NCI-H1105 (cell line): ENCODE data around the gene ZBED6.
"Not testable (repeated sequence)": the region's sequence is repeated elsewhere in the genome, so short reads cannot be mapped to it uniquely, and the experiment has no call there.

Experiments
- DNase-seq: peaks from one replicate; lab custom pipeline; 2025; lab: John Stamatoyannopoulos, UW

Gene ZBED6

DNA sequence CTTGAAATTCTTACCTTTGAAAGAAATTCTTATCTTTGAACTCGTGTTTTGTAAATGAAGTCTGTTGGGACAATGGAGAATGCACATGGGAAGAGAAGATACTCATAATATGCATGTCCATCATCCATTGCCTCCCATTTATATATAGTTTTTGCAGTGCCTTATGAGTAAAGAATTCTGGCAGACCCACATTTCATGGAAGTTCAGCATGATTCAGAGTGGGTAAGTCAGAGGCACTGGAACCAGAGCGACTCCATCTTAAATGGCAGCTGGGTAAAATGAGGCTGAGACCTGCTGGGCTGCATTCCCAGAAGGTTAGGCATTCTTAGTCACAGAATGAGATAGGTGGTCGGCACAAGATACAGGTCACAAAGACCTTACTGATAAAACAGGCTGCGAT lies 16.6 kb upstream of the ZBED6 start:
- no peak for DNase-seq

DNA sequence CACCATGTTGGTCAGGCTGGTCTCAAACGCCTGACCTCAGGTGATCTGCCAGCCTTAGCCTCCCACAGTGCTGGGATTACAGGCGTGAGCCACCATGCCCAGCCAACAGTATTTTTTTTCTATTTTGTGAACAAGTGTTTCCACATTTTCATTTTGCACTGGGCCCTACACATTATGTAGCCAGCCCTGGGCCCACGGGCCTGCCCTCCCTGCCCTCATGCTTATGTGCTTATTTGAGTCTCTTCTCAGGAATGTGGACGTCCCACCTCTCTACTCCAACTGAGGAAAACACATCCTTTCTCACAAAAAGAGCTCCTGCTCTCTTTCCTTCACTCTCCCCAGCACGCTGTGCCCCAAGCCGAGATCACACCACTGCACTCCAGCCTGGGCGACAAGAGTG lies 13.5 kb upstream of the ZBED6 start:
- DNase-seq, result no peak

DNA sequence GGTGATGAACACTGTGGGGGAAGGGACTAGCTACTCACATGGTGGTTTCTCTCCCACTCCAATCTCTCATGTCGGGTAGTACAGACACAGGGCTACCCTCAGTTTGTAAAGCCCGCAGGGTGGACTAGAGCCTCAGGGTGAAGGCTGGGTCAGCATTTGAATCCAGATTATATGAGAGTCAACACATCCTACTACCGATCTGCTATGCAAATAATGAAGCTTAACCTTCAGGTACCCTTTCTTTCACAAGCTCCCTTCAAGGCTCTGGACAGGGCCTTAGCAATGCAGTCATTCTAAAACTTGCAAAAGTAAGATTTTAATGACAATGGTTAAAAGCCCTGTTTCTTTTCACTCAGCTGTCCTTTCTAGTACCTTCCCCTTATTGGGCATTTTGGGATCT lies 5.5 kb upstream of the ZBED6 start:
- DNase-seq, result no peak

DNA sequence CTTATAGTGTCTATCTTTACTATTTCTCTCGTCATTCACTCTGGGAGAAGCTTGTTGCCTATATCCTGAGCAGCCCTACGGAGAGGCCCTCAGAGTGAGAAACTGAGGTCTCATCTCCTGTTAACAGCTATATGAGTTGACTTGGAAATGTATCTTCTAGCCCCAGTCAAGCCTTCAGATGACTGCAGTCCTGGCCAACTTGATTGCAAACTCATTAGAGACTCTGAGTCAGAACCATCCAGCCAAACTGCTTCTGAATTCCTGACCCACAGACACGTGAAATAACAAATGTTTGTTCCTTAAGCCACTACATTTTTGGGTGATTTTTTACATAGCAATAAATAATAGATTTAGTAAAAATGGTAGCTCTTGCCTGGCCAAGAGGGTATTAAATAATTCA lies 3.9 kb upstream of the ZBED6 start:
- DNase-seq, result no peak

DNA sequence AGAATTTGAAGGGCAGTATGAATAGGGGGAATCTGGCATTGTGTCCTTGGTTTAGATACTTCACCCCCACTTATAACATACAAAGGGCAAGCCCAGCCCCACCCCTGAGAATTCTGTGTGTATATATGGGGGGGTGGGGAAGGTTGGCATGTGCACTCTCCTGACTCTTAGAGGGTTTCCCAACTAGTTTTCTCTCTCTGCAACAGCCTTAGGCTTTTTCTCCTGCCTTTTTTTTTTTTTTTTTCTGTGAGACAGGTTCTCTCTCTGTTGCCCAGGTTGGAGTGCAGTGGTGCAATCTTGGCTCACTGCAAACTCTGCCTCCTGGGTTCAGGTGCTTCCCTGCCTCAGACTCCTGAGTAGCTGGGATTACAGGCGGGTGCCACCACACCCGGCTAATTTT lies 2.9 kb upstream of the ZBED6 start:
- DNase-seq, result no peak

DNA sequence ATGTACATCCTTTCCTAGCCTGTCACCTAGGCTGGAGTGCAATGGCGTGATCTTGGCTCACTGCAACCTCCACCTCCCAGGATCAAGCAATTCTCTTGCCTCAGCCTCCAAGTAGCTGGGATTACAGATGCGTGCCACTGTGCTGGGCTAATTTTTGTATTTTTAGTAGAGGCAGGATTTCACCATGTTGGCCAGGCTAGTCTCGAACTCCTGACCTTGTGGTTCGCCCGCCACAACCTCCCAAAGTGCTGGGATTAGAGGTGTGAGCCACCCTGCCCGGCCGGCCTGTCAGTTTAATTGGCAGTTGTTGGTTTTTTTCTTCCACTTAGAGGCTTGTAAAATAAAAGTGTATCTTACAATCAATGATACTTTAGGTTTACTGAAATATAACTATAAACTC lies 1.9 kb upstream of the ZBED6 start:
- DNase-seq, result not testable (repeated sequence)

DNA sequence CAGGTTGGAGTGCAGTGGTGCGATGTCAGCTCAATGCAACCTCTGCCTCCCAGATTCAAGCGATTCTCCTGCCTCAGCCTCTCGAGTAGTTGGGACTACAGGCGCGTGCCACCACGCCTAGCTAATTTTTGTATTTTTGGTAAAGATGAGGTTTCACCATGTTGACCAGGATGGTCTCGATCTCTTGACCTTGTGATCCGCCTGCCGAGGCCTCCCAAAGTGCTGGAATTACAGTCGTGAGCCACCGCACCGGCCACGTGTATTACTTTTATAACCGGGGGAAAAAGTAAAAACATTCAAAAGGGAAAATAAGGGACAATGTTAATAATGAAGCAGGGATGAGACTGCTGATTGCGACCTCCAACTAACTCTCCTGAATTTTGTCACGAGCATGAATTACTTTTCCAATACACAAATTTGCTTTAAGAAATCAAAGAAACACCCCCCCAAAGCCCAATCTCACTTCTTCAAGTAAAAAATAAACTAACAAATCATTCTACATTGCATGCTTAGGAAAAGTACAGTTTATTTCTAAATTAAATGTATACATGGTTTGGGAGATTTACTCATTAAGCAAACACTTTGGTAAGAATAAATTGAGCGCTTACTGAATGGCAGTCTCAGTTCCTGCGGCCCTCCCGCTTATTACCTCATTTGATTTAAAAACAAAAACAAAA lies 521 bp upstream of the ZBED6 start:
- DNase-seq, result no peak

DNA sequence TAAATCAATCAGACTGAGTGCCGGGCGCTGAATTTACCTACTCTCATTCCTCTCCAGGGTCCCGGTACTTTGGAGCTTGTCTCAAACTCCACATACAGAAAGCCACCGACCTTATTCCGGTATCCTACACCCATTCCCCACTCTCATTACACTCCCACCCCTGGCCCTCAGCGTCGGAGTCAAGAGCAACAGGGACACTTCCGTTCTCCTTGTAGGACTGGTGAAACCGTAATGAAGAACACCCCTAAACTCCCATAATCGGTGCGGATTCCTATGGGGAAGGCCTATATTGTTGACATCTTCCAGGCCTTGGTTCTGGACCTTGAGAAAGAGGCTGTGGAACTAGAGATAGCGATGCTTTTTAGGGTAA lies 798 bp downstream of the ZBED6 start:
- DNase-seq, result no peak

DNA sequence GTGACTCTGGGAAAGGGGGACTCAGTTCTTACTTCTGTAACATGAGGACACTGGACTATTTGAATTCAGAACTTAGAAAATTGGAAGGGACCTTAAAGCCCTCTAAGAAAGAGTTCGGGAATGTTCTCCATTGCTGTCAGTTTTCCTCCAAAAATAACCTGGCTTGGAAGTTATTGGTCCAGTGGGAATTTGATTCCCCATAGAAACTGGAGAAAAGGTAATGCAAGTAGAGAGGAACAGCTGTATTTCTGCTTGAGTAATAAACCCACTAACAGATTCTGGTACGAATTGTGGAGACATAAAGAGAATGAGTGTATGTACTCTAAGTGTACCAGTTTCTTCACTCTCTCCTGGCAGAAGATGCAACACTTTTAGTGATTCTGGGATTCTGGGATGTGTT lies 1.8 kb downstream of the ZBED6 start:
- DNase-seq, result no peak

DNA sequence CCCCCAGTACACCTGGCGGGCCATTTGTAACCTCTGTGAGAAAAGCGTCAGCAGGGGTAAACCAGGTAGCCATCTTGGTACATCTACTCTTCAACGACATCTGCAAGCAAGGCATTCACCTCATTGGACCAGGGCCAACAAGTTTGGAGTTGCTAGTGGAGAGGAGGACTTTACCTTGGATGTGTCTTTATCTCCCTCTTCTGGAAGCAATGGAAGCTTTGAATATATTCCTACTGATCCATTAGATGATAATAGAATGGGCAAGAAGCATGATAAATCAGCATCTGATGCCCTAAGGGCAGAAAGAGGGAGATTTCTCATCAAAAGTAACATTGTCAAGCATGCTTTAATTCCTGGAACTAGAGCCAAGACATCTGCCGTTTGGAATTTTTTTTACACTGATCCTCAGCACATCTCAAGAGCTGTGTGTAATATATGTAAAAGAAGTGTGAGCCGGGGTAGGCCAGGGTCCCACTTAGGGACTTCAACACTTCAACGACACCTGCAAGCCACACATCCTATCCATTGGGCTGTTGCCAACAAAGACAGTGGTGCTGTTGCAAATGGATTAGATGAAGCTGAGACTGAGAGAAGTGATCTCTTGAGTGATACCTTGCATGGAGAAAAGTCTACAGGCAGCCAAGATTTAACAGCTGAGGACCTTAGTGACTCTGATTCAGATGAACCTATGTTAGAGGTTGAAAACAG lies 2.7 kb downstream of the ZBED6 start:
- no peak for DNase-seq

DNA sequence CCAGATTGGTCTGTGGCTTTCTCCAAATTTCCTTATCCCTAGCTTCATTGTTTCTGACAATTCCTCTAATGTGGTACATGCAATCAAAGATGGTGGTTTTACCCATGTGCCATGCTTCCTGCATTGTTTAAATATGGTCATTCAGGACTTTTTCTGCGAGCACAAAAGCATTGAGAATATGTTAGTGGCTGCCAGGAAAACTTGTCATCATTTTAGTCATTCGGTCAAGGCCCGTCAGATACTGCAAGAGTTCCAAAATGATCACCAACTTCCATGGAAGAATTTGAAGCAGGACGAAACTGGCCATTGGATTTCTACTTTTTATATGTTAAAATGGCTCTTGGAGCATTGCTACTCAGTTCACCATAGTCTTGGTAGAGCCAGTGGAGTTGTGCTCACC lies 3.7 kb downstream of the ZBED6 start:
- DNase-seq, result no peak

DNA sequence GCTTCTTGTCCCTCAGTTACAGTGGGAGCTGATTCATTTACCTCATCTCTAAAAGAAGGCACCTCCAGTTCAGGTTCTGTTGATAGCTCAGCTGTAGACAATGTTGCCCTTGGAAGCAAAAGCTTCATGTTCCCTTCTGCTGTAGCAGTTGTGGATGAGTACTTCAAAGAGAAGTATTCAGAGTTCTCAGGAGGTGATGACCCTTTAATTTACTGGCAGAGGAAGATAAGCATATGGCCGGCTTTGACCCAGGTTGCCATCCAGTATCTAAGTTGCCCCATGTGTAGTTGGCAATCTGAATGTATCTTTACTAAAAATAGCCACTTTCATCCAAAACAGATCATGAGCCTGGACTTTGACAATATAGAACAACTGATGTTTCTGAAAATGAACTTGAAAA lies 4.5 kb downstream of the ZBED6 start:
- DNase-seq, result no peak

DNA sequence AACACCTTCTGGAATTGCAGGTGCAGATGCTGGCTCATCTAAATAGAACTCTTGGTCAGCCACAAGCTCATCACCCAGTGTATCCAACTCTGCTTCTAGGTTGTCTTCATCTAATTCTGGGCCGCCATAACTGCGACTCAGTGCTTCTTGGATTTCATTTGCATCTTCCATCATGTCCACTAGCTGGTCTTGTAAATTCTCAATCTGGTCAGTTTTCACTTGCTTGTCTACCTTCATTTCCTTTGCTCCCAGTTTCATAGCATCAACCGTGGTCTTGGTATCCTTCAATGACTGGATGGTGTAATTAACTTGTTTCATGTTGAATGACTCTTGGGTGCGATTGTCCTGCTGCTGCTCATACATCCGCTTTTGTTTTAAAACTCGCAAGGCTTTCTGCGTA lies 10.3 kb downstream of the ZBED6 start:
- no peak for DNase-seq

DNA sequence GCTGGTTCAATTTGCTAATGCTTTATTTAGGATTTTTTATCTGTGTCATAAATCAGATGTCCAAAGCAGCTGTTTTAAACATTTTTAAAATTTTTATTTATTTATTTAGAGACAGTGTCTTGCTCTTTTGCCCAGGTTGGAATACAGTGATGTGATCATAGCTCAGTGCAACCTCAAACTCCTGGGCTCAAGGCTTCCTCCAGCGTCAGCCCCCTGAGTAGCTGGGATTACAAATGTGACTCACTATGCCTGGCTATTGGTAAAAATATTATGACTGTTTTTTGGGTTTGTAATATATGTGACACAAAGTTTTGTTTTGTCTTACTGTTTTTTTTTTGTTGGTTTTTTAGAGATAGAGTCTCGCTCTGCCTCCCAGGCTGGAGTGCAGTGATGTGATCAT lies 11.8 kb downstream of the ZBED6 start:
- no peak for DNase-seq

DNA sequence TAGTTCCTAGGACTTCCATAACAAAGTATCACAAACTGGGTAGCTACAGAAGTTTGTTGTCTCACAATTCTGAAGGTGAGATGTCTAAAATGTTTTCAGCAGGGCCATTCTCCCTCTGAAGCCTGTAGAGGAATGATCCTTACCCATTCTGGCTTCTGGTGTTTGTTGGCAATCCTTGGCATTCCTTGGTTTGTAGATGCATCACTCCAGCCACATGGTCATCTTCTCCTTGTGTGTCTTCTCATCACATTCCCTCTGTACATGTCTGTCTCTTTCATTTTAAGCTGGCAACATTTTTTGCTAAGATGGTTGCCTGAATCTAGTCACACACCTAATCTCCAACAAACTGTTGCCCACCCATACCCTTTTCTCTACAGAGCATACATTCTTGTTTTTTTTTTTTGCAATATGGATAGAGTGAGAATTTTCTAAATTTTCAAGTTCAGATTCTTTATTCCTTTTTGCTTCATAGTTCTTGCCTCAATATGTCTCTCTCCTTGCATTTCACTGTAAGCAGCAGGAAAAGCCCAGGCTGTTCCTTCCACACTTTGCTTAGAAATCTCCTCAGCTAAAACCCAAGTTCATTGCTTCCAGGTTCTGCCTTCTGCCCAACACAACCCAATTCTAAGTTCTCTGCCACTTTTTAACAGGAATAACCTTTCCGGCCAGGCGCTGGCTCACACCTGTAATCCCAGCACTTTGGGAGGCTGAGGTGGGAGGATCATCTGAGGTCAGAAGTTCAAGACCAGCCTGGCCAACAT lies 18.3 kb downstream of the ZBED6 start:
- DNase-seq, result no peak

DNA sequence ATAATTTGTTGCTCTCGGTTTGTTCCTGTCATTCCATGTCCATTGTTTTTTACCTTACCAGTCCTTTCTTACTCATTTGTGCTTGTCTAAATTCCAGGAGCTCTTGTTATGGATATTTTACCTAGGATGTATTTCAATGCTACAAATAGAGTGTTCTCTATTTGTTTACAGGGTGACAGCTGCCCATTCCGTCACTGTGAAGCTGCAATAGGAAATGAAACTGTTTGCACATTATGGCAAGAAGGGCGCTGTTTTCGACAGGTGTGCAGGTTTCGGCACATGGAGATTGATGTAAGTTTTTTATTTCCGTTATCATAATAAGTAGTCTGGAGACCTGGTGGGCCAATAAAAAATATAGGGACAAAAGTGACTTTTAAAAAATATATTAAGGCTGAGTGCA lies 23.0 kb downstream of the ZBED6 start:
- DNase-seq, result no peak

DNA sequence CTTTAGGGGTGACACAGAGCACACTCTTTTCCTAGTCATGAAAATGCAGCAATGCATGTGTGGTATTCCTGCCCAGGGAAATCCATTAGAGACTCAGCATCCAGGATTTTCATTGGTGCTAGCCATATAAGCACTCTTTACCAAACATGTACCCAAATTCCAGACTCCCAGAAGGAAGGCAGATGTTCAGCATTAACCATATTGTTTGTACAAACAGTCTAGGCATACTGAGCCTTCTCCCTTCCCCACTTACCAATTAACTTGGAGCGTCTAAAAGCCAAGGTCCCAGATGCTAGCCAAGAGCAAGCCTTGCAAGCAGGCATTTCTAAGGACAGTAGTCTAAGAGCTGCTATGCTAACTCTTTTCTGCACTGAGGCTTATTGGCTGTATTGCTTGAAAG lies 27.9 kb downstream of the ZBED6 start:
- DNase-seq, result no peak

DNA sequence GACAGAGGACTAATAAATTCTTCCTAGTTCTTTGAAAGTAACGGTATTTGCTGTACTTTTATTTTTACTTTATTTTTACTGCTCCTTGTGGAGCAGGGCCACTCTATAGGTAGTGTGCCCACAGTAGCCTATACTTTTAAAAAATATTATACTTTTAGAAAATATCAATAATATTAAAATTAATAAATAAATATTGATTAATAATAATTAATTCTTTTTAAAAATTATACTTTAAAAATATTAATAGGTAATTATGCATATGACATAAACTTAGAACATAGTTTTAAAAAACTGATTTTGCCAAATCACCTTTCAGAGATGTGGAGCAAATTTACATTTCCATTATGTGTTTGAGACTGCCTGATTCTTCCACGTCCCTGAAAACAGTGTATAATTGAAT lies 30.8 kb downstream of the ZBED6 start:
- DNase-seq, result no peak

DNA sequence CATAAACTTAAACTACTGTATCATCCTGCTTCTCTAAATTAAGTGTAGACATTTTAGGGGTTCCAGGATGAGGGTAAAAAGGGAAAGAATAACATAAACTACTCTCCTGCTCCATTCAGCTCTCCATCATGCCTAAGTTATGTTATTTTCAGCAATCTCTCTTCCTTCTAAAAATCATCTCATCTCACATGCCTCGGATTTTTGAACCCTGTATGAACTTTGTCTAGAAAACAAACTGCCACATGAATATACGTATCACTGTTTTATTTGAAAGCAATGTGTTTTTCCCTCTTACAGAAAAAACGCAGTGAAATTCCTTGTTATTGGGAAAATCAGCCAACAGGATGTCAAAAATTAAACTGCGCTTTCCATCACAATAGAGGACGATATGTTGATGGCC lies 32.6 kb downstream of the ZBED6 start:
- DNase-seq, result no peak

DNA sequence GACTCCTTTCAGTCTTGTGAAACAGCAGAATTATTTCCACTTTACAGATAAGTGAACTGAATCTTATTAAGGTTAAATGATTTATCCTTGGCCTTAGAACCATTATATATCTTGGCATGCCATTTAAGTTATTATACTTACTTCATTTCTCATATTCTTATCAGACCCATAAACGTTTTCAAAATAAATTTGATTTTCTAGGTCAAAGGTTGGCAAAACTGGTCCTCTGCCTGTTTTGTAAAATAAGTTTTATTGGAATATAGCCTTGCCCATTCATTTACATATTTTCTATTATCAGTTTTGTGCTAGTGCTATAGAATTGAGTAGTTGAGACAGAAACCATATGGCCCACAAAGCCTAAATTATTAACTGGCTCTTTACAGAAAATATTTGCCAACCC lies 33.1 kb downstream of the ZBED6 start:
- no peak for DNase-seq

DNA sequence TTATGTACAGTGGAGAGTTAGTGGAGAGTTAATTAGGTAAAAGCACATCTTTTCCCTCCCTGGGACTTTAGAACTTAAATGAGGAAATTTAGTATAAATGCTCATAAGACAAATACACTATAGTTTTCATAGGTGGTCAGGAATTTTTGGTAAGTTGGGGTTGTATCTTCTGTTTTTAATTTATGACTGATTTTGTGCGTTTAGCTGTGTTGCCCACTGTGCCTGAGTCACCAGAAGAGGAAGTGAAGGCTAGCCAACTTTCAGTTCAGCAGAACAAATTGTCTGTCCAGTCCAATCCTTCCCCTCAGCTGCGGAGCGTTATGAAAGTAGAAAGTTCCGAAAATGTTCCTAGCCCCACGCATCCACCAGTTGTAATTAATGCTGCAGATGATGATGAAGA lies 33.8 kb downstream of the ZBED6 start:
- DNase-seq, result not testable (repeated sequence)

DNA sequence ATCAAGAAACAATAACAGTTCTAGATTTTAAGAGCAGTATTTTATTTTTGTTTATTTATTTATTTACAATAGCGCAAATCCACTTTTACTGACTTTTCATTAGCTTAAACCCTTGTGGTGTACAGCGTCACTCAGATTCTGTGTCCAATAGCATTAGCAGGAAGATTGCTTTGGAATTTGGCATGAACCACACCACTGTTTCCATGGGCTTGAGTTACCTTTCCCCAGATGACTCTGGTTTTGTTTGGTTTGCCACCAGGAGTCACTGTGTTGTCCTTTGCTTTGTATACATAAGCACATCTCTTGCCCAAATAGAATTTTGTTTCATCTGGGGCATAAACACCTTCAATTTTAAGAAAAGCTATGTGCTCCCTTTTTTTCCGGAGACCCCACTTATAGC lies 40.1 kb downstream of the ZBED6 start:
- no peak for DNase-seq

DNA sequence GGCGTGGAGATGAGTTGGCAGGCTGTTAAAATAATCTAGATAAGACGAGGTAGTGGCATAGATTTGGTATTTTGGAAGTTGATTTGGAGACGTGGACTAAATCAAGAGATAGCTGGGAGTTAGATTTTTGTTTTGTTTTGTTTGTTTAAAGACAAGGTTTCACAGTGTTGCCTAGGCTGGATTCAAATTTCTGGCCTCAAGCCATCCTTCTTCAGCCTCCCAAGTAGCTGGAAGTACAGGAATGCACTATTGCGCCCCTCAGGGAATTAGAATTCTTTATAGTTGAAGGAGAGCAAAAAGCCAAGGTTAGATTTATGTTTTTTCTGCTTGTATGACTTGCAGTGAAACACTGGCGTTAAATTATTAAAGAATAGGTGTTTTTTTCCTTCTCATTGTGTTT lies 43.7 kb downstream of the ZBED6 start:
- no peak for DNase-seq
